ENCODE data around the gene IL1R2.
"Not testable (repeated sequence)": the region's sequence is repeated elsewhere in the genome, so short reads cannot be mapped to it uniquely, and the experiment has no call there.

IL1R2 gene

DNA sequence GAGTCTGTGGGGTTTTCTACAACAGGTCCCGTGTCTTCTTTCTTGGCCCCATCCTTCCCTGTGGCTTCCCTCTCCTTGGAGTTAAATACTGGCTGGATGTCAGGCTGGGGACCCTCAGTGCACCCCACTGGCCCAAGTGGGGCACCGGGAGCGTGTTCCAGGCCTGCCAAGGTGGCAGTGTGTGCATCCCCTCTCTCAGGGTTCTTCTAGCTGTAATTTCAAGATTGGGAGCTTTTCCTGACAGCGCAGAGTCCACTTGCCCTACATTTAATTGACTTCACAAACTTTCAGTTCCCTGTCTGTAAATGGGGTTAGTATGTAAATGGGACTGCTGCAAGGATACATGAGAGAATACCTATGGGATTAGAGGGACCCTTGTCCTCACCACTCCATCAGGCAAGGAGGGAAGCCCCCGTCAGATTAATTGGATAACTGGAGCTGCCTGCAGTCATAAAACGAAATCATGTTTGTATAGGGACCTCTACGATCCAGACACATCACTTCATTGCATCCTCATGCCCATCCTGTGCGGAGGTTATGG, 66.6 kb downstream of the IL1R2 start:
- DNase-seq (ENCODE audit: low read depth in 1 of 2, low spot score in 1 of 2): no peak

- DNase-seq (ENCODE audit: low read depth in 1 of 2, low spot score in 1 of 2): no peak
These were observed 67.4 kb downstream of the IL1R2 start for GRCh38 chr2:102059151-102059550.

- no peak for DNase-seq (ENCODE audit: low read depth in 1 of 2, low spot score in 1 of 2)
These were observed 68.3 kb downstream of the IL1R2 start for GRCh38 chr2:102060047-102060446.

- no peak for DNase-seq (ENCODE audit: low read depth in 1 of 2, low spot score in 1 of 2)
These were observed 69.0 kb downstream of the IL1R2 start for GRCh38 chr2:102060792-102061191.

- no peak for DNase-seq (ENCODE audit: low read depth in 1 of 2, low spot score in 1 of 2)
These were observed 69.5 kb downstream of the IL1R2 start for GRCh38 chr2:102061286-102061699.

DNA sequence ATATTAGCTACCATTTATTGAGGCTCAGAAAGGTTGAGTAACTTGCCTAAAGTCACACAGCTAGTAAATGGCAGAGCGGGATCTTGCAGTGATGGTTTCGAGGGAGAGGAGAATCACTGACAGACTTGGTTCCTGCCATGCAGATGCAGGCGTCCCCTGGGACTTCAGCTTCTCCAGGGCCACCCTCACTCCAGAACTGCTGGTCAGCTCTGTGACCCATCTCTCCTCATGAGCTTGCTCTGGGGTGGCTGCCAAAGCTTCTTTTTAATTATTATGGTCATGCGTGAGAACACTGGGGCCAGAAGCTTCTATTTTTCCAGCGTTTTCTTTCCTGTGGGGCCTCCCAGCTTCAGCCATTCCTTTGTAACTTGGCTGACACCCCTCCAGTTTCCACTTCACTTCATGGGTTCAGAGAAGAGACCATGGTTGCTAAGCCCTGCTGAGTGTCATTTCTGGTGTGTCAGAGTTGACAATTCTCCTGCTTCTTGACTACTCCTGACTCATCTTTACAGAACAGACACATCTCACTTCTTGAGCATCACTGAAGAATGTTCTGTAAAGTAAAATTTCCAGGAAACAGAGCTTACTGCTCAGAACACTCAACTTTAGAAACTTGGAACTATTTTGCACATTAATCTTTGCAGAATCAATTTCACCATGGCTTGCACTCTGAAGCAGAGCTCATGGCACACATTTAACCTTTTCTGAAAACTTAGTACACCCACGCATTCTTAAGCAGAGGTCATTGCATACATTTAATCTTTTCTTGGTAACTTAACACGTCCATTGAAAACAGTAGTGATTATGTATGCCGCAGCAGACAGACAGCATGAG, 70.4 kb downstream of the IL1R2 start:
- no peak for DNase-seq (ENCODE audit: low read depth in 1 of 2, low spot score in 1 of 2)

DNA sequence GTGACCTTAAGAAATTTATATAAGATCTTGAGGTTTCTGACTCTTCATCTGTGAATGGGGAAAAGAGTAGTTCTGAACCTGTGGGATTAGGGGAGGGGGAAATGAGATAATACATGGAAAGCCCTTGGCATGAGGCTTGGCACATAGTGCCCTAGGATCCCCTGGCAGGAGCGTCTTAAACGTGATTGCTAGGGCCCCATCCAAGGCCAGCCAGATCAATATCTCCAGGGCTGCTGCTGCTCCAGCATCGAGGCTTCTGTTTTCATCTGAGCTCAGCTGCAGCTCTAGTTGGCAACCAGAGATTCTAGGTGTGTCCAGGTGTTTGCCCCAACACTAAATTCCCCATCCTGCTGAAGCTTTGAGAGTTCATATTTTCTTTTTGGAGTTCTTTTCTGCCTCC, 71.0 kb downstream of the IL1R2 start:
- no peak for DNase-seq (ENCODE audit: low read depth in 1 of 2, low spot score in 1 of 2)

- no peak for DNase-seq (ENCODE audit: low read depth in 1 of 2, low spot score in 1 of 2)
These were observed 71.7 kb downstream of the IL1R2 start for GRCh38 chr2:102063487-102063911.

- DNase-seq (ENCODE audit: low read depth in 1 of 2, low spot score in 1 of 2): no peak
These were observed 72.3 kb downstream of the IL1R2 start for GRCh38 chr2:102063941-102064678.

DNA sequence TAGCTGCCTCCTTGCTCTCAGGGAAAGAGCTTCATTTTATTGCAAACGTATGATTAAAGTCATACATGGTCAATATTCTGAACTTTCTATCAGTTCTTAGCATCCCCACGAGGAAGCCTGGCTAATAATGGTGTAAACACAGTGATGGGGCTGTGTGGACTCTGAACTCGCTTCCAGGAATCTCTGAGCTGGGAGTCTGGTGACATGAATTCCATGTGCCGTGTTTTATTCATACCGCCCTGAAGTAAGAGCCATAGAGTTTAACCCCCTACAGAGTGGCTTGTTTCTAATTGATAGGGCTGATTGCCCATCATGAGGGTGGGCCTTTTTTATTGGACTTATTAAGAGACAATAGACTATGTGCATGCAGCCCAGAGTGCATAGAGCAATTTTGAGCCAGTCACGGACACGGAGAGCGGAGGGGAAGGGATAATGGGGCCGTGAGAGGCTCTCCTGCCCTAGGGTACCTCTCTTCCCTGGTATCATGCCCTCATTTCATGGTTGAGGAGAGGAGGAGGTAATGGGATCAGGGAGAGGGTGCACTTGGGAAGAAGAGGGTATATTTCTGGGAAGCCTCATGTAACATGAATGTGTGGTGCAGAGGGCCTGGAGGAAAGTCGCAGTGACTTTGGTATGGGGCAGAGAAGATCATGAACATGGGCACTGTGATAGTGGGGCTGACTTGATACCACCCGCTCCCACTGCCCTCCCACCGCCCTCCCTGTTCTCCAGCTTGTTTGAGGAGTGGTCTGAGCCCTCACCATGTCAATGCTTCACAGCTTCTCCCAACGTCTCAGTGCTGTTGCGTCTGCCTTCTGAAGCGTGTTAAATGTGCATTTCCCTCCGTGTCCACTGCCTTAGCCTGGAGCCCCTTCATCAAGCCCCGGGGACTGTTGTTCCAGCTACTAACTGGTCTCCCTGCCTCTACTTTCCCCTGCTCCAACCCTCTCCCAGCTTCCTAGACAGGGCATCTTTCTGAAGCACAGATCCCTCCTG, 73.2 kb downstream of the IL1R2 start:
- DNase-seq (ENCODE audit: low read depth in 1 of 2, low spot score in 1 of 2): no peak

DNA sequence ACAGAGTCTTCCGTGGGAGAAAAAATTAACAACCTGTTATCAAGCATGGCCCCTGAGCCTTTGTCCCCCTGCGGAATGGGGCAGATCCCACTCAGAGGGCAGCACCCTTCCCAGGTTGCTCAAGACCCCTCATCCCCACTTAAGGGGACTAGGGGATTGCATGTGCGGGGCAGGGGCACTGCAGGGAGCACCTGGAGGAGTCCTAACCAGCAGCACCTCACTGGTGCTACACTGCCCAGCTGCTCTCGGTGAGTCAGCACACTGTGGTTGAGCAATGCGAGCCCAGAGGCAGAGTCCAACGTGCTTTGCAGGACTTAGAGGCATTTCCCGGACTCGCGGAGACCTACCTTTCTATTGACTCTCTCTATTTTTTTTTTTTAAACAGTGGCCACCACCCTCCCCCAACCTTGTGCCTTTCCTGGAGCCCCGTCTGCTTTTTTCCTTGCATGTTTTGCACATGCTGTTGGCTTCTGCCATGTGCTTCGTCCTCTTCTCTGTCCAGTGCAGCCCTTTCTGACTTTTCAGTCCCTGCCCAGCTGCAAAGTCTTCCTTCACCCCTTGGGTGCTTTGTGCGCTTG, 74.0 kb downstream of the IL1R2 start:
- DNase-seq (ENCODE audit: low read depth in 1 of 2, low spot score in 1 of 2): no peak

- no peak for DNase-seq (ENCODE audit: low read depth in 1 of 2, low spot score in 1 of 2)
These were observed 74.8 kb downstream of the IL1R2 start for GRCh38 chr2:102066554-102066953.

DNA sequence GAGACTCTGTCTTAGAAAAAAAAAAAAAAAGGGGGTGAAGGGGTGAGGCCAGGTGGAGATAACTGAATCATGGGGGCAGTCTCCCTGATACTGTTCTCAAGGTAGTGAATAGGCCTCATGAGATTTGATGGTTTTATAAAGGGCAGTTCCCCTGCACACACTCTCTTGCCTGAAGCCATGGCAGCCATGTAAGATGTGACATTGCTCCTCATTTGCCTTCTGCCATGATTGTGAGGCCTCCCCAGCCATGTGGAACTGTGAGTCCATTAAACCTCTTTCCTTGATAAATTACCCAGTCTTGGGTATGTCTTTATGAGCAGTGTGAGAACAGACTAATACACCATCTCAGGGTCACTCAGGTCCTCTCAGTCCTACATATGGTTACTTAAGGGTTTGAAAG, 76.4 kb downstream of the IL1R2 start:
- DNase-seq (ENCODE audit: low read depth in 1 of 2, low spot score in 1 of 2): not testable (repeated sequence)

DNA sequence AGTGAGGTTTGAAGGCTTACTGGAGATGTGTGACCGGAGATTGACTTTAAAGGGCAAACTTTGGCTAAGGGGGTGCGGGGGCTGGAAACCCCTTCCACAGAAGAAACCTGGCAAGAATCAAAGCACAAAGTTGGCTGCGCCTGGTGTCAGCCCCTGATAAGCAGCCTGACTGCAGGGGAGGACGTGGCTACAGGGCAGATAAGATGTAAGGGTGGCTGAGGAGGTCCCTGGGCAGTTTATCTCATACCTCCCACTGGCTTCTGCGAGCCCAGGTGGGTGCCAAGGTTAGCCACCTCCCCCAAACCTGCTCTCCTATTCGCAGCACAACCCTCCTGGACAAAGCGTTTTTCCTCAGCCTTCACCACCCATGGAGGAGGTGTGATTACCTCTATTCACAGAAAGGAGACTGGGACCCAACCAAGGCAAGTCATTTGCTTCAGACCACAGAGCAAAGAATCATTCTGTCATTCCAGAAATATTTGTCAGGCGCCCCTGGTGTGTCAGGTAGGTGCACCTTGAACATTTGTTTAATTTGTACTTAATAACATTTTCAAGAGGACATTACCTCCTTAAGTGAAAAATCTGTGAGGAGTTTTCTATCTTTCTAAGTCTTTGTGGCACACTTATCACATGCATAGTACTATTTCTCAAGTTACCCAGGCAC, 77.7 kb downstream of the IL1R2 start:
- no peak for DNase-seq (ENCODE audit: low read depth in 1 of 2, low spot score in 1 of 2)

- no peak for DNase-seq (ENCODE audit: low read depth in 1 of 2, low spot score in 1 of 2)
These were observed 78.4 kb downstream of the IL1R2 start for GRCh38 chr2:102070058-102070642.

GRCh38 chr2:102072741-102073140, 81.0 kb downstream of the IL1R2 start:
- no peak for DNase-seq (ENCODE audit: low read depth in 1 of 2, low spot score in 1 of 2)

- DNase-seq (ENCODE audit: low read depth in 1 of 2, low spot score in 1 of 2): no peak
These were observed 81.5 kb downstream of the IL1R2 start for GRCh38 chr2:102073168-102073724.

GRCh38 chr2:102074152-102074783, 82.5 kb downstream of the IL1R2 start:
- no peak for DNase-seq (ENCODE audit: low read depth in 1 of 2, low spot score in 1 of 2)

GRCh38 chr2:102075479-102075878, 83.7 kb downstream of the IL1R2 start:
- no peak for DNase-seq (ENCODE audit: low read depth in 1 of 2, low spot score in 1 of 2)

Measured in stimulated activated CD4-positive, alpha-beta T cell treated with anti-CD3 and anti-CD28 coated beads, Interleukin-15, amount 100 ng/mL, for 1 hour (primary cell).